Measurements from ENCODE around the gene MAGI2. TPM values are rescaled to one million over a fixed set of nuclear protein-coding genes. Genes with fewer than 3 reads are reported as not detected.

The MAGI2 gene
- total and polyA plus RNA-seq, 2 donors (not counting 3 experiments of a cell fraction or from before 2014, with no cell fraction given) = 0.28 to 6.0 TPM

GRCh38 chr7:79272938-79273337 is 180.5 kb downstream of the MAGI2 start:
- no peak overlapping the region for H3K27ac ChIP-seq (ENCODE audit: insufficient read depth, low read depth, low read length)
- H3K9me3 ChIP-seq (replicated peaks; ENCODE audit: control insufficient read depth, insufficient read depth, low read length) = no peaks in the 10 kb centered on the region
- CTCF ChIA-PET = interaction anchor here (0.8 to 5.3 kb wide), 9 partner anchors 9 to 775 kb away, joined by 3 to 56 read pairs (median 3); no protein-coding TSS in a partner anchor
- peaks cover 7% of the 10 kb centered on the region for H3K4me1 ChIP-seq (ENCODE audit: control insufficient read depth, extremely low read depth, insufficient read depth, low read length)
- H3K4me2 ChIP-seq (ENCODE audit: insufficient read depth, low read length) = no peak overlapping the region
- no peaks in the 10 kb centered on the region for H3K9me1 ChIP-seq (replicated peaks; ENCODE audit: control insufficient read depth, extremely low read depth, insufficient read depth, low read length)
- dilution Hi-C loops (cut with MboI; ENCODE audit: extremely low pct_ligation_motif_present, low sequenced_read_pairs) = no loop called here
- H3K4me3 ChIP-seq (replicated peaks in 1 of 3; ENCODE audit: insufficient read depth in 1 of 3, low read depth in 1 of 3, low read length in 3 of 3) = no peak overlapping the region
- POLR2A ChIA-PET = no interaction called here
- H4K20me1 ChIP-seq (replicated peaks; ENCODE audit: control insufficient read depth, extremely low read depth, insufficient read depth, low read length) = no peaks in the 10 kb centered on the region
- H2AFZ ChIP-seq (ENCODE audit: low read depth, low read length) = peak overlapping the region; percentile 18
- intact Hi-C loops (cut with micrococcal nuclease) = loop anchor here (1.0 to 10.0 kb wide), 4 partner anchors 9 to 1248 kb away; no protein-coding TSS in a partner anchor
- no peak overlapping the region for H3K9ac ChIP-seq (replicated peaks; ENCODE audit: extremely low read depth, insufficient read depth, low read length)
- FAIRE-seq (no peak), DNase-seq (ENCODE audit: low read depth, low spot score) (peak; percentile 44)
- TF ChIP-seq FOS (IDR thresholded peaks at IDR 0.05; ENCODE audit: borderline replicate concordance, insufficient read depth, low read length) (no peak), POLR2A (IDR thresholded peaks at IDR 0.05; ENCODE audit: low read depth, low read length) (no peak), JUN (IDR thresholded peaks at IDR 0.05; ENCODE audit: borderline replicate concordance, insufficient read depth, insufficient read length, low read depth) (no peak)
- H3K27me3 ChIP-seq (ENCODE audit: control insufficient read depth in 2 of 2, insufficient read depth in 2 of 2, low read length in 2 of 2) = no peaks in the 10 kb centered on the region
- BruUV-seq (replicated peaks) = no TSS peak
- no peaks in the 10 kb centered on the region for H3K79me2 ChIP-seq (ENCODE audit: control insufficient read depth, insufficient read depth, low read length)
- H3K36me3 ChIP-seq (ENCODE audit: control insufficient read depth in 2 of 2, extremely low read depth in 1 of 2, insufficient read depth in 2 of 2, low read length in 2 of 2) = no peaks in the 10 kb centered on the region

- H3K9me3 ChIP-seq (replicated peaks; ENCODE audit: control insufficient read depth, insufficient read depth, low read length) = no peaks in the 10 kb centered on the region
- H3K4me2 ChIP-seq (ENCODE audit: insufficient read depth, low read length) = no peak overlapping the region
- no peak overlapping the region for H3K9ac ChIP-seq (replicated peaks; ENCODE audit: extremely low read depth, insufficient read depth, low read length)
- H3K9me1 ChIP-seq (replicated peaks; ENCODE audit: control insufficient read depth, extremely low read depth, insufficient read depth, low read length) = no peaks in the 10 kb centered on the region
- no peaks in the 10 kb centered on the region for H3K36me3 ChIP-seq (ENCODE audit: control insufficient read depth in 2 of 2, extremely low read depth in 1 of 2, insufficient read depth in 2 of 2, low read length in 2 of 2)
- CTCF ChIA-PET = interaction anchor here (0.9 to 5.3 kb wide), 7 partner anchors 10 to 776 kb away, joined by 3 to 56 read pairs (median 3); no protein-coding TSS in a partner anchor
- H4K20me1 ChIP-seq (replicated peaks; ENCODE audit: control insufficient read depth, extremely low read depth, insufficient read depth, low read length) = no peaks in the 10 kb centered on the region
- no peak overlapping the region for H3K27ac ChIP-seq (ENCODE audit: insufficient read depth, low read depth, low read length)
- dilution Hi-C loops (cut with MboI; ENCODE audit: extremely low pct_ligation_motif_present, low sequenced_read_pairs) (no loop called here), intact Hi-C loops (cut with micrococcal nuclease) (loop anchor here (1.0 to 10.0 kb wide), 3 partner anchors 469 to 1247 kb away; no protein-coding TSS in a partner anchor)
- no peaks in the 10 kb centered on the region for H3K79me2 ChIP-seq (ENCODE audit: control insufficient read depth, insufficient read depth, low read length)
- peak; percentile 55 for DNase-seq (ENCODE audit: low read depth, low spot score)
- FAIRE-seq = peak; percentile 74
- POLR2A ChIA-PET = no interaction called here
- BruUV-seq (replicated peaks) = no TSS peak
- no peak overlapping the region for H3K4me3 ChIP-seq (replicated peaks in 1 of 3; ENCODE audit: insufficient read depth in 1 of 3, low read depth in 1 of 3, low read length in 3 of 3)
- no peaks in the 10 kb centered on the region for H3K27me3 ChIP-seq (ENCODE audit: control insufficient read depth in 2 of 2, insufficient read depth in 2 of 2, low read length in 2 of 2)
- H3K4me1 ChIP-seq (ENCODE audit: control insufficient read depth, extremely low read depth, insufficient read depth, low read length) = peaks cover 7% of the 10 kb centered on the region
- TF ChIP-seq POLR2AphosphoS5 (IDR thresholded peaks at IDR 0.05; ENCODE audit: insufficient read depth, low read depth, low read length) = no peak
- peak; percentile 41 to 45 for TF ChIP-seq CTCF (IDR thresholded peaks at IDR 0.05; ENCODE audit: extremely low read depth in 1 of 2, insufficient read depth in 1 of 2, low read depth in 1 of 2, low read length in 2 of 2)
- no peak for TF ChIP-seq EZH2 (IDR thresholded peaks at IDR 0.05; ENCODE audit: borderline replicate concordance, low read depth, low read length, severe bottlenecking)
- H2AFZ ChIP-seq (ENCODE audit: low read depth, low read length) = no peak overlapping the region
These were observed 181.3 kb downstream of the MAGI2 start for GRCh38 chr7:79272066-79272669.
